ENCODE results near the gene PPRC1.
A peak's percentile ranks its signal among the peaks of the same experiment; 100 is the strongest.

PPRC1 gene

DNA sequence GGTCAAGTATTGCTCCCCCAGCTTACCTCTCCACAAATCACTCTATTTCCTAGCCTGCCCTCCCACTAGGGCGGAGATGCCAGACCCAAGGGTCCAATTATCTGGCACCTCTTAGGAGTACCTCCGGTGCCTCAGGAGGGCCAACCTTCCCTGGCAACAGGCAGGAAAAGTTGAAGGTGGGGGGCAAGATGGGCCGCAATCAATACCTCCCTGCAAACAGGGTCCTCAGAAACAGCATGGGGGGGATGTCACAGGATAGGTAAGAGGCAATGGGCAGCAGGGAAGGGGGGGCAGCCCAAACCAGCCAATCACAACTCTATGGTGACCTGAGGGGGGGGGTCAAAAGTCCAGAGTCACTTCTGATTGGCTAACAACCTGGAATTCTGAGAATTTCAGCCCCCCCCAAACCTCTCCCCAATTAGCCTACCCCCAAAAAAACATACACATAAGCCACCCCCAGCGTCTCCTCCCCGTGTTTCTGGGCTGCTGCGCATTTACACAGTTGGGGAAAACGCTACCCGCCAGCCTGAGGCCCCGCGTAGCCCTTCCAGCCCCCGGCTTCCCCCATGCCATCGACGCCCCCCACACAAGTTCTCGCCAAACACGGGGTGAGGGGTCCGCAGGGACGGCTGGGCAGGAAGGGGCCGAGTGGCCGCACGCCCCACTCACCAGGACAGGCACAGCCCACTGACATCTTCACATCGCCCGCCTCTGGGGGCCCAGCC is 13.3 kb upstream of the PPRC1 start:
- peak; percentile 41 to 57 (median 45) for DNase-seq

DNA sequence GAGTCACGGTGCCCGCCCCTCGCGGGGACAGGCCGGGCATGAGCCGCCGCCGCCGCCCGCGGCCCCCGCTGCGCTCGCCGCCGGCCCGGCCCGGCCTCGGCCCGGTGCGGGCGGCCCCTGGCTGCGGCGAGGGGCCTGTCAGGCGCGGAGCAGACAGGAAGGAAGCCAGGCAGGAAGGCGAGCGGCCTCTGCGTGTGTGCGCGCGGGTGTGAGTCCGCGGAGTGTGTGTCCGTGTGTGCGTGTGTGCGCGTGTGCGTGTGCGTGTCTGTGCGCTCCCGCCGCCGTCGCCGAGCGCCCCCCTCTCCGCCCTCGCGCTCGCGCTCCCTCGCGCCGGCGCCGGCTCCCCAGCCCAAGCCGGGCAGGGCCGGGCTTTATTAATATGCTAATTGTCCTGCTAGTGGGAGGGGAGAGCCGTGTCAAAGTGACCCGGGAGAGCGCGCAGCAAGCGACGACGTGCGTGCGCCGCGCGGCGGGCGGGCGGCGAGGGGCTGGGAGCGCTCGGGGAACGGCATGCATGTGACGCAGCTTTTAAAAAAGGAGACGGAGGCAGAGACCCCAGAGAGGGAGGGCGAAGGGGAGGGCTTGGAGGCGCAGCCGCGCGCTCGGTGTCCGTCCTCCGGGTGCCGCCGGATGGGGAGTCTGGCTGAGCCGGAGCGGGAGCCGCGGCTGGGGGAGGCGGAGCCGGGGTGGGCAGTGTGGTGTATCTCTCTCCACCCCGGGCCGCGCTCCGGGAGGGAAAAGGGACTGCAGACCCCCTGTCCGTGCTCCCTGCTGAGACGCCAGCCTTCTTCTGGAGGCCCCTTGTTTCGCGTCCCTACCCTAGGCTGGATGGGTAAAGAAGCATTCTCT is 12.5 kb upstream of the PPRC1 start, which contains the start of gene LDB1:
TSS of gene LDB1 (minus strand) at position 227 of the 849 bp plus-strand sequence. CDS start 258 bp downstream, outside the sequence.
- peak; percentile 71 to 82 (median 72) for DNase-seq

DNA sequence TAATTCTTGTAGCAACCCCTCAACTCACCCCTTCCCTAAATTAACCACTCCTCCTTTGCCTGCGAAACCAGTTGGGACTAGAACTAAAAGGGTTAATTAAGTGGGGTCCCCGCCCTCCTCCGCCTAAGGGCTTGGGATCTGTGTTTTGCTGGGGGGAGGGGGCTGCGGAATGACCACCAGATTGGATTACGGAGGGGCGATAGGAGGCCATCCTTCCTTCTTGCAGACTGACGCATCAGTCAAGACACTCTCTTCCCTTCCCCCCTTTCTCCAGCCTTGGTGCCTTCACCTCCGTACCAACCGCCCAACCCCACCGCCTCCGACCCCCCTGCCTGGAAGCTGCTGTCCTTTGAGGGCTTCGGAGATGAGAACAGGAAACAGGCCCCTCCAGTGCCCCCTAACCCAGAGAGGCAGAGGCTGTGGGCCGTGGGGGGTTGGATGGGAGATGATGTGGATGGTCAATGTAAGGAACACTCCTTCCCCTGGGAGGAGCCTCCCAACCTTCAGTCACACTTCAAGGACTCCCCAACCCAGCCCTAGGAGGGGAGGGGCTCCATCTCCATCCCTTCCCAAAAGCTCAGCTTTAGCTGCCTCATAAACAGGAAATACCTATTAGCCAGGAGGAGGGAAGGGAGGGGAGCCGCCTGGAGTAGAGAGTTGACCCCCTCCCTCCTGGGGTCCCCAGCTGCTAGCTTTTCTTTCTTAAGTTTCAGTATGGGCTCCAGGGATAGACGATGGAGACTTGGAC is 11.7 kb upstream of the PPRC1 start:
- DNase-seq = peak in 1 of 3 donors; percentile 19

DNA sequence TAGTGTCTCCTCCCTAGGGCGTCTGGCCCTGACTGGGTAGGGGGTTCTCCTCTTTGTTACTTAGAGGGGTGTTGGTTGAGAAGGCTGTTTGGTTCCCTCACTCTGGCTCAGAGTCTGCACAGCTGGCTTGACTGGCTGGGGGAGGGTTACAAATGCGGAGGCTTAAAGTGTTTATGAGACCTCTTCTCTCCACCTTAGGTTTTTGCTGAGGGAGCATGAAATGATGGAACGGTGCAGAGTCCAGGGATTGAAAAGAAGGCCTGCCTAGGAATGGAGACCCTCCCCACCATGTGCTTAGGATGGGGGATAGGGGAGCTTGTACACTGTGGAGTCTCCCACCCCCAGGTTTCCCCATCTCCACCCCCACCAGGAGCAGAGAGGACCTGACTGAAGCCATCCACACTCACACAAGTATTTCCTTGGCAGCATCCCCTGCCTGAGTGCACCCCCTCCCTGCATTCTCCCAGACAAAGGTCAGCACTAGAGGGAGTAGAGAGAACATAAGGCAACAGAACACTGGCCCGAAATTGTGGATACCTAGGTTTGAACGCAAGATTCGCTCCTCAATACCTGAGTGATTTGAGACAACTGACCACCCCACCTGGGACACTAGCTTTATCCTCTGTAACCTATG is 11.0 kb upstream of the PPRC1 start:
- no peak for DNase-seq

DNA sequence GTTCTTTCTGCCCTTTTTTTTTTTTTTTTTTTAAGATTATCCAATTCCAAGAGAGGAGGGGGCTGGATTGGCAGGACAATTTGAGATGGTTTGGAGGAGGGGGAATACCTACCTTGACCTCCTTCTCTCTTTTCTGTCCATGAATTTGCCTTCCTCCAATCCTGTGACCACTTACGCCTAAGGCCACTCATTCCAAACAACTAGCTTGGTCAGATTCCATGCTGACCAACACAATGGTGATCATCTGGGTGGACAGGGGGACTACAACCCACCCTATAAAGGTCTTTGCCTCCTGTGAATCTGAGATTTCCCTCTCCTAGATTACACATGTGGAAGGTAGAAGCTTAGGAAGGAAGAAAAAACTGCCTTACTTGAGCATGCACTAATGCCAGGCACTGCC is 10.4 kb upstream of the PPRC1 start:
- DNase-seq = no peak

DNA sequence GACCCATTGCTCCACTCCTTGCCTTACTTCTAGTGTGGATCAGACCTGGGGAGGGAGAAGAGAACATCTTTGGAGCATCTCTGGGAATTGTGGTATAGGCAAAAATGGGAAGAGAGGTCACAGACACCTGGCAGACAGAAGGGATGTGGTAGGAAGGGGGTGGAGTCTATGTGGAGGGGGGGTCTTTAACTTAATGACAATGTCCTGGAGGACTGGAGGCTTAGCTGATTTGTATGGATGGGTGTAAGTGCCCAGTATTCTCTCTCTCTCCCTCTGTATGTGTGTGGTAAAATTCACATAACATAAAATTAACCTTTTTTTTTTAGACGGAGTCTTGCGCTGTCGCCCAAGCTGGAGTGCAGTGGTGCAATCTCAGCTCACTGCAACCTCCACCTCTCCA is 9.6 kb upstream of the PPRC1 start:
- DNase-seq = no peak

DNA sequence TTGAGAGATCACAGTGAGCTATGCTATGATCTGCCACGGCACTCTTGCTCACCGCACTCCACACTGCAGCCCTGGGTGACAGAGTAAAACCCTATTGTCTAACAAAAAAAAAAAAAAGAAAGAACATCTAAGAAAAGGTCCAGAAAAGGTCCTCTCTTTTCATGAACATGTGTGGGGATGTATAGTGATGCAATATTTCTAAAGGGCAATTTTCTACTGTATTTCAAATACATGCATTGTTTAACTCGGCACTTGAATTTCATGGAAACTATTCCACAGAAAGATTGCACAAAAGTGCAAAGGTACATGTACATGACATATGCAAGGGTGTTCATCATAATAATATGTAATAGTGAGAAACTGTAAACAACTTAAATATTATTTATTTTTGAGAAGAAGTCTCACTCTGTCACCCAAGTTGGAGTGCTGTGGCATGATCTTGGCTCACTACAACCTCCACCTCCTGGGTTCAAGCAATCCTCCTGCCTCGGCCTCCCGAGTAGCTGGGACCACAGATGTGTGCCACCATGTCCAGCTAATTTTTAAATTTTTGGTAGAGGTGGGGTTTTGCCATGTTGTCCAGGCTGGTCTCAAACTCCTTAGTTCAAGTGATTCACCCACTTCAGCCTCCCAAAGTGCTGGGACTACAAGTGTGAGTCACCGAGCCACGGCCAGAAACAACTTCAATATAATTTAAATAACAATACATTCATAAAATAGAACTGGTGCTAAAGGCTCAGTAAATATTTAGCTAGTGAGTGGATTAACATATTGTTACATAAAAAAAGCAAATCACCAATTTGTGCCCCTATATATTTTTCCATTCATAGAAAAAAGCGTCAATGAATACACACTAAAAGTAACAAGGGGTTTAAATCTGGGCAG is 1.3 kb upstream of the PPRC1 start:
- no peak for DNase-seq

DNA sequence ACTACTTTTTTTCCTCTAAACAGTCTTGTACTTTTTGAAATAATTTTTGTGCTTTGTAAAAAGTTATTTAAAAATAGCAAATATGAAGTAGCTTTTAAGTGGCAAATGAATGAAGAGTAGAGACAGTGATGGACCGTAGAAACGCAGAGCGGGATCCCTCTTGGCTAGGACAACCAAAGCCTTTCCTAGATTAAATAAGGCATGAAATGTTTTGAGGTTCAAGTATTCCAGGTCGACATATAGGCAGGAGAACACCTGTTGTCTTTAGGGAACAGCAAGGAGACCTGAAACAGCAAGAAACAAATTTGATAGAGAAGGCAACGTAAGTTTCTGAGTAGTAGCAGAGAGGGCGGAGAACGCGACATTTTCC is 662 bp upstream of the PPRC1 start:
- DNase-seq = no peak

DNA sequence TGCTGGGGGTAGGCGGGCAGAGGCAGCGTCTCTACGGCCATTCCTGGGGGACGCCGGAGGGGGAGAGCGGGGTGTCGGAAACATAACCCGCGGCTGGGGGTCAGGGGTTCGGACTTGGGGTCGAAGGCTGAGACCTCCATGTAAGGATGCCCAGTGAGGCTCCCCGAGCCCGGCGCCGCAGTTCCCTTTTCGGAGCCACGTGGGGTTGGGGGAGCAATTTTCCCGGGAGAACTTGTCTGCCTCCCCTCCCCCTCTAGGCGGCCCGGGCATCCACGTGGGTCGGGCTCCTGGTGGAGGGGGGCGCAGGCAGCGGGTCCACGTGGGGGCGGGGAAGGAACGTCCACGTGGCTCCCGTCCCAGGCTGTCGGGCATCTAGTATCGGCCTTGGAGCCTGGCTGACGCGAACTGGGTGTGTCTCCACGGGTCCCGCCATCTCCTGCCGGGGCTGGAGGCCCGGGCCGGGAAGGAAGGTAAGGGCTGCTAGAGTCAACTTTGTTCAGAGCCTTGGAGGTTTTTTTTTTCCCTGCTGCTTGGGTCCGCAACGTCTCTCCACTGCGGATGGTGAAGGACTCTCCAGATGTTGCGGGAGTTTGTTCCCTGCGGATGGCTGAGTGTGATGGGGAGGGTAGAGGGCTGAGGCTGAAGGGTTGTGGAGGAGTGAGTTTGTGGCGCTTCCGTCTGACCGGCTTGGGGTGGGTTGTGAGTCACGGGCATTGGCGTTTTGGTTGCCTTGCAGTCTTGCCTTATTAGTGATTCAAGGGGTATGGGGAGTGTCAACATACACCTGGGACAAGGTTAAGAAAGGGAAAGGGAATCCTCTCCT is 744 bp downstream of the PPRC1 start:
- DNase-seq = peak; percentile 74 to 88 (median 80)

DNA sequence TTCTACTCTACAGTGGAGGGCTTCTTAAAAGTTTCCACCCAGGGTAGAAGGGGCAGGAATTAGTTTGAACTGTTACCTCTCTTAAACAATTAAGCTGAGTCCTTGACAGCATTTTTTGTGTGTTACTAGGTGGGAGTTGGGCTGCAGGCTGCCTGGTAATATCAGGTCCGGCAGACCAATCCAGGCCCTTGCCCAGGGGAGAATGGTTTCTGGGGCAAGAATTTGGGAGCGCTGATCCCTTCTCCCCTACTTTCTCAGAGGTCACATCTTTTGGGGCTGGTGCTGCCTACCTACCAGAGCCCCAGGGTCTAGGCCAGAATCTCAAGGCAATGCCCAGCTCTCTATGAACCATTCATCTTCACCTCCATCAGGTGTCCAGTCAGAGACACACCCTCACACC is 1.6 kb downstream of the PPRC1 start:
- DNase-seq = no peak

DNA sequence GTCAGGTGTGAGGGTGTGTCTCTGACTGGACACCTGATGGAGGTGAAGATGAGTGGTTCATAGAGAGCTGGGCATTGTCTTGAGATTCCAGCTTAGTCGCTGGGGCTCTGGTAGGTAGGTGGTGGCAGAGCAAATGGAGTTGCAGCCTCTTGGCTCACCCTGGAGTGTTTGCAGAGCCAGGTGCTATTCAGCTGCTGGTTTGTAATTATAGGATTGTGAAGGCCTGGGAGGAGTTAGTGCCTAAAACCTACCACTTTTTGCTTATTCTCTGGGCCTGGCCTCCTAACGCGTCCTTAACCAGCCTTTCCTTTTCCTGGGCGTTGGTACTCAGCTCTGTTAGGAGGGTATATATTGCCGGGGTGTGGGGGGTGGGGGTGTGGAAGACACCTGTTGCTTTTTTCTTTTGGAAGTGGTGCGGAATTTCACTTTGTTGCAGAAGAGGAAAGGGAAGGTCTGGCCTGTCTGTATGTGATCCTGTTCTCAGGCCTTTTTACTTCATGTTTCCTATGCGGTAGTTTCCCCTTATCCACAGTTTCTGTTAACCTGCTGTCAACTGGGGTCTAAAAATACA is 3.2 kb downstream of the PPRC1 start:
- no peak for DNase-seq

DNA sequence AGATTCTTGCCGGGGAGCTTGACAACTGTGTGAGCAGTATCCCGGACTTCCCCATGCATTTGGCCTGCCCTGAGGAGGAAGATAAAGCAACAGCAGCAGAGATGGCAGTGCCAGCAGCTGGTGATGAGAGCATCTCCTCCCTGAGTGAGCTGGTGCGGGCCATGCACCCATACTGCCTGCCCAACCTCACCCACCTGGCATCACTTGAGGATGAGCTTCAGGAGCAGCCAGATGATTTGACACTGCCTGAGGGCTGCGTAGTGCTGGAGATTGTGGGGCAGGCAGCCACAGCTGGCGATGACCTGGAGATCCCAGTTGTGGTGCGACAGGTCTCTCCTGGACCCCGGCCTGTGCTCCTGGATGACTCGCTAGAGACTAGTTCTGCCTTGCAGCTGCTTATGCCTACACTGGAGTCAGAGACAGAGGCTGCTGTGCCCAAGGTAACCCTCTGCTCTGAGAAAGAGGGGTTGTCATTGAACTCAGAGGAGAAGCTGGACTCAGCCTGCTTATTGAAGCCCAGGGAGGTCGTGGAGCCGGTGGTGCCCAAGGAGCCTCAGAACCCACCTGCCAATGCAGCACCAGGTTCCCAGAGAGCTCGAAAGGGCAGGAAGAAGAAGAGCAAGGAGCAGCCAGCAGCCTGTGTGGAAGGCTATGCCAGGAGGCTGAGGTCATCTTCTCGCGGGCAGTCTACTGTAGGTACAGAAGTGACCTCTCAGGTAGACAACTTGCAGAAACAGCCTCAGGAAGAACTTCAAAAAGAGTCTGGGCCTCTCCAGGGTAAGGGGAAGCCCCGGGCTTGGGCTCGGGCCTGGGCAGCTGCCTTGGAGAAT is 6.7 kb downstream of the PPRC1 start:
- no peak for DNase-seq

DNA sequence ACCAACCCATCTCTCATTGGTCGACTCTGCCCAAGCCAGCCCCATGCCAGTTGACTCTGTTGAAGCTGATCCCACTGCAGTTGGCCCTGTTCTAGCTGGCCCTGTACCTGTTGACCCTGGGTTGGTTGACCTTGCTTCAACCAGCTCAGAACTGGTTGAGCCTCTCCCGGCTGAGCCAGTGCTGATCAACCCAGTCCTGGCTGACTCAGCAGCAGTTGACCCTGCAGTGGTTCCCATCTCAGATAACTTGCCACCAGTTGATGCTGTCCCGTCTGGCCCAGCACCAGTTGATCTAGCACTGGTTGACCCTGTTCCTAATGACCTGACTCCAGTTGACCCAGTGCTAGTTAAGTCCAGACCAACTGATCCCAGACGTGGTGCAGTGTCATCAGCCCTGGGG is 7.4 kb downstream of the PPRC1 start:
- DNase-seq = no peak

DNA sequence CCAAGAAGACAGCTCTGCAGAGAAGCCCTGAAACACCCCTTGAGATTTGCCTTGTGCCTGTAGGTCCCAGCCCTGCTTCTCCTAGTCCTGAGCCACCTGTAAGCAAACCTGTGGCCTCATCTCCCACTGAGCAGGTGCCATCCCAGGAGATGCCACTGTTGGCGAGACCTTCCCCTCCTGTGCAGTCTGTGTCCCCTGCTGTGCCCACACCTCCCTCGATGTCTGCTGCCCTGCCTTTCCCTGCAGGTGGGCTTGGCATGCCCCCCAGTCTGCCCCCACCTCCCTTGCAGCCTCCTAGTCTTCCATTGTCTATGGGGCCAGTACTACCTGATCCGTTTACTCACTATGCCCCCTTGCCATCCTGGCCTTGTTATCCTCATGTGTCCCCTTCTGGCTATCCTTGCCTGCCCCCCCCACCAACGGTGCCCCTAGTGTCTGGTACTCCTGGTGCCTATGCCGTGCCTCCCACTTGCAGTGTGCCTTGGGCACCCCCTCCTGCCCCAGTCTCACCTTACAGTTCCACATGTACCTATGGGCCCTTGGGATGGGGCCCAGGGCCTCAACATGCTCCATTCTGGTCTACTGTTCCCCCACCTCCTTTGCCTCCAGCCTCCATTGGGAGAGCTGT is 8.2 kb downstream of the PPRC1 start:
- DNase-seq = no peak

DNA sequence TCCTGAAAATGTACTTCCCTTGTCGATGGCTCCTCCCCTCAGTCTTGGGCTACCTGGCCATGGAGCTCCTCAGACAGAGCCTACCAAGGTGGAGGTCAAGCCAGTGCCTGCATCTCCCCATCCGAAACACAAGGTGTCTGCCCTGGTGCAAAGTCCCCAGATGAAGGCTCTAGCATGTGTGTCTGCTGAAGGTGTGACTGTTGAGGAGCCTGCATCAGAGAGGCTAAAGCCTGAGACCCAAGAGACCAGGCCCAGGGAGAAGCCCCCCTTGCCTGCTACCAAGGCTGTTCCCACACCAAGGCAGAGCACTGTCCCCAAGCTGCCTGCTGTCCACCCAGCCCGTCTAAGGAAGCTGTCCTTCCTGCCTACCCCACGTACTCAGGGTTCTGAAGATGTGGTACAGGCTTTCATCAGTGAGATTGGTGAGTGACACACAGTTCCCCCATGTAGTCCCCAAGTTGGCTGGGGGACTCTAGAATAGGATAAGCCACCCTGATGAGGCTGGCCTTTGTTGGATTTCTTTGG is 8.8 kb downstream of the PPRC1 start:
- no peak for DNase-seq

DNA sequence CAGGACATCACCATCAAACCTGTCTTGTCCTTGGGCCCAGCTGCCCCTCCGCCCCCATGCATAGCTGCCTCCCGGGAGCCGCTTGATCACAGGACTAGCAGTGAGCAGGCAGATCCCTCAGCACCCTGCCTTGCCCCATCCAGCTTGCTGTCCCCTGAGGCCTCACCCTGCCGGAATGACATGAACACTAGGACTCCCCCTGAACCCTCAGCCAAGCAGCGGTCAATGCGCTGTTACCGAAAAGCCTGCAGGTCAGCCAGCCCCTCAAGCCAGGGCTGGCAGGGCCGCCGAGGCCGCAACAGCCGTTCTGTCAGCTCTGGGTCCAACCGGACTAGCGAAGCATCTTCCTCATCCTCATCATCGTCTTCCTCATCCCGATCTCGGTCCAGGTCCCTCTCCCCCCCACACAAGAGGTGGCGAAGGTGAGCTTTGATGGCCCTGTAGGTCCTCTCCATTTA is 14.2 kb downstream of the PPRC1 start:
- no peak for DNase-seq

DNA sequence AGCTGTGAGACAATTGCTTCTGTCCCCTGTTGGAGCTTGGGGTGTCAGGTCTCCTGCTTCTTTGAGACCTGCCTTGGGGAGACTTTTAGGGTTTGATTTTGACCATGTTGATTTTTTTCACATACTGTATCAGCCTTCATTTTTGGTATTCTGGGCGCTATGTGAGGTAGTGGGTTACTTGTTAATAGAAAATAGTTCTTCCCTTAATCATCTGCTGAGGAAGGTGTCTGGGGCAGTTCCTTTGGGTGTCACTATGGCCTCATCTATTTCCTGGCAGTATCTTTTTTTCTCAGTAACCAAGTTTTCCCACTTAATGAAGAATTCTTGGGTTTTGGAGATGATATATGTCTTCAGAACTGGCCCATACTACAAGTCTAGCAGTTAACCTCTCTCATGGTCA is 14.7 kb downstream of the PPRC1 start:
- no peak for DNase-seq

DNA sequence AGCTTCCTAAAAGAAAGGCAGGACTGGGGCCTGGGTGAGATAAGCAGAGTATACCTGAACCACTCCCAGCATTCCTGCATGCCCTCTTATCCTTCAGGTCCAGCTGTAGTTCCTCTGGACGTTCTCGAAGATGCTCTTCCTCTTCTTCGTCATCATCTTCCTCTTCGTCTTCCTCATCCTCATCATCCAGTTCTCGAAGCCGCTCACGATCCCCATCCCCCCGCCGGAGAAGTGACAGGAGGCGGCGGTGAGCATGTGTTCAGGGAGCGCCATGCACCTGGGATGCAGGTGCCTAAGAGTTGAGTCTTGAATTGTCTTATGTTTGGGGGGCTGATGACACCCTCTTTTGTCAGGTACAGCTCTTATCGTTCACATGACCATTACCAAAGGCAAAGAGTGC is 15.4 kb downstream of the PPRC1 start:
- DNase-seq = no peak

Data from suppressor macrophage treated with lipopolysaccharide for 1 hour (primary cell).